Stimulated activated CD4-positive, alpha-beta T cell treated with anti-CD3 and anti-CD28 coated beads, Interleukin-12 subunit alpha, Interleukin-12 subunit beta, amount 100 ng/mL, for 4 hours (primary cell): ENCODE data around the gene EPB42.

Source experiments
- DNase-seq: peaks from one replicate; pipeline ENCODE4 v3.0.0-alpha.2; 2020

Gene EPB42

DNA sequence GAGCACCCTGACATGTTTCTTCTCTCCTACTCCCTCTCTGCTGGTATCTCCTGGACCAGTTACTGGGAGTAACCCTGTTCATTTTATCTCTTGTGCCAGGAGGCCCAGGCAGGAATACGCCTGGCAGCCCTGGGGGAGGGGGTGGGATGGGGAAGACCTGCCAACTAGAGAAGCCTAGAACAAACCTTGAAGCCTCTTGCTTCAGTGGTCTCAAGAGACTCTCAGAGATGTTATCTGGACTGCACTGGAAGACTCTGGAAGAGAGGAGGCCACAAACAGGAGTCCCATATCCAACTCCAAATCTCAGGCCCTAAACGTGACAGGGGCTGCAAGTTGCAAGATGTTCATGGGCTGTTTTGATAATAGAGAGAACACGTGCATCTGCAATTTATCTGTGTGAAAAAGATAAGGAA is at the start of gene EPB42:
EPB42 (minus strand) TSS at position 28 of the 413 bp plus-strand sequence. CDS start 193 bp downstream, outside the sequence.
- no peak for DNase-seq

DNA sequence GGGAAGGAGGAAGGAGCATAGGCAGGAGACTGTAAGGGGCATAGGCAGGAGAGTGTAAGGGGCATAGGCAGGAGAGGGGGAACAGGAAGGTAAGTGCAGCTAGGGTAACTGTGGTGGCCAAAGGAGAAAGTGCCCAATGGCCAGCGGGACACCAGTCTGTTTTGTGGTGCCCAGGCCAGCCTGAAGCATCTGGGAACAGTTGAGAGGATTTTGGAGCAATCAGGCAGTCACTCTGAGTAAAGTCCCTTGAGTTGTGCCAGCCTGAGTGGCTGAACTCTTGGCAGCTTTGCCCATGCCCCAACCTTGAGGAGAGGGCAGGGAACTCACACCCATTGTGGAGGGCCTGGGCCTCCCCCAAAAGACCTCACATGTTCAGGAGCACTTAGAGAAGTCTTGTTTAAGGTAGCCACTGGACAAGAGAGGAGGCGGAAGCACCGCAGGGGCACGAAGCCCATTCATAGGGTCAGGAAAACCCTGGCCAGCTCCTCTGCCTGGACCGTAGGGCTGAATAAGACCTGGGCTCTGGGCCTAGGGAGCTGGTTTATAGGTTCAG is 49.4 kb upstream of the EPB42 start:
- no peak for DNase-seq

DNA sequence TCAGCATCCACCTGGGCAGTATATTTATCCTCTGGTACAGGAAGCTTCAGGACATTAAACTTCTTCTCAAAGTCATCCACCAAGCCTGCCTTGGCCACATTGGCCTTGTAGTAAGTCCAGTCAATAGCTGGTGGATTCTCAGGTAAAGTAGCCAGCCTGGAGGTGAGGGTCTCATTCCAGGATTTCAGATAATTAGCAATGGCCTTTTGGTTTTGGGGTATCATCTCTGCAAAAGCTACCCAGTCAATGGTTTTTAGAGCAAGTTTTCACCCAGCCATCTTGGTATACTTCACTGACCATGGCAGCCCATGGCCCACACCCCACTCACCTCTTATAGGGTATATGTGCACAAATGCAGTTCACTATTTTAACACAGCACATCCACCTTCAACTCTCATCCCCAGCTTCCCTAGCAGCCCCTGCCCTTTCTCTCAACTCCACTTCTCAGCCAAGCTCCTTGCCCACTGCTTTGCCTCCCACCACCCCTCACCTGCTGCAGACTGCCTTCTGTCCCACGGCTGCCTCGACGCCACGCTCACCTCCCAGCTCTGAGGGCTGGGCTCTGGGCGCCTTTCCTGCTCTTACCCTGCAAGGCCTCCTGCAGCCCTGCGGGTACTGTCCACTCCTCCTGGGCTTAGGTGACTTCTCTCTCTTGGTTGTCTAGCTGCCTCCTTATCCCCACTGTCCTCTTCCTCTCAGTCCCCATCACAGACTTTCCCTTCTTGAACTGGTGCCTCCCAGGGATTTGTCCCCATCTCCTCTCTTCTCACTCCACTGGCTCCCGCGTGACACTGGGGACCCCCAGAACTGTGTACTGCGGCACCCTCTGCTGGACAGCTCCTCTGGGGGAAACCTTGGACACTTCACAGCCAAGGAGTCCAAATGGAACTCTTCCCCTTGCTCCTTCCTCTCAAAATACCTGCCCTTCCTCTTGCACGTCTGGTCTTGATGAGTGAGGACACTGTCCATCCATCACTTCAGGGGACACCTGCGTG is 47.6 kb upstream of the EPB42 start:
- no peak for DNase-seq

DNA sequence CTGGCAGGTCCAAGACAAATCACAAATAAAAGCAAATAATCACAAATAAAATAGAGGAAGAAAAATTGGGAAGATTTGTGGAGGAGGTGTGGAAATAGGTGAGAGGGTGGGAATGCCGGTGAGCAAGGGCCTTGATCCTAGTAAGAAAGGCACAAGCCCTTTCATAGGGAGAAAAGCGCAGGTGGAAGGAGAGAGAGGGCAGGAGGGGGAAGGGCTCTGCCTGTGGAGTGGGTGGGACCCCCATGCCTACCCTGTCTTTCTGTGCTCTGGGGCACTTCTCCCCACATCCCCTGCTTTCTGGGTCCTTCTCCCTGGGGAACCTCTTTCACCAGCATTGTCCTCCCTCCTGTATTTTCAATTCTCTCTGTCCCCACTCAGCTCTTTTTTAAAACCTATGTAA is 46.6 kb upstream of the EPB42 start:
- no peak for DNase-seq

DNA sequence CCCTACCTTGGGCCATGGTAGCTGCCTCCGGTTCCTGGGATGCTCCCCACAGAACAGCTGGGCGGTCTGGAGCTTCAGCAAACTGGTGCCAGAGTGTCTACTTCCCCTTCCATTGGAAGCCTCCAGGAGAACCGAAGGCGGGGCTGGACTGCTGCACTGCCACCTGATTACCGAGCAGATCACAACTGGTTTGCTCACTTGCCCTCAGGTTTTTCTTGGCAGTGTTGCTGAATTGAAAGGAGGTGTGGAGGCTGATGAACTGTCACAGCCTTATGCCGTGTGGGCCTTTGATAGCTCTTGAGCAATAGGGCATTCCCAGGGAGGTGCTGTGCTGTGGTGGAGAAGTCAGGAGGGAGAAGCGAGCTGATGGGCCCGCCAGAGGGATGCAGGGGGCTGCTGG is 46.0 kb upstream of the EPB42 start, which contains the start of gene TGM5:
TGM5 (minus strand) TSS at position 95 of the 400 bp plus-strand sequence; CDS start at position 16, 79 bp downstream.
- DNase-seq = no peak

DNA sequence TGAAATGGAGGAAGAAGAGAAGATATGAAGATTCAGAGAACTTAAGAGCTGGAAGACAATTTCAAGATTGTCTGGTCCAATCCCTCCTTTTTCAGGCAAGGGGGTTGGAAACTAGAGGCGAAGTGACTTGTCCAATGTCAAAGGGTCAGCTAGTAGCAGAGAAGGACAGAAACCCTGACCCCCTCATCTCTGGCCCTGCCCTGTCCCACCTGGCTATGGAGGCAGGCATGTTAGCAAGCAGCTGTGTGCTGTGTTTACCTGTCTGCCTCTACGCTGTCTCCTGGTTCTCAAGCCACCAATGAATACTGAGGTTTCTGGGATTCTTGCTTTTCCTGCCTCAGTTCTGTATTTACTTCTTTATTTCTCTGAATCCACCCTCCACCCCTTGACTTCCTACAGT is 45.6 kb upstream of the EPB42 start:
- no peak for DNase-seq

DNA sequence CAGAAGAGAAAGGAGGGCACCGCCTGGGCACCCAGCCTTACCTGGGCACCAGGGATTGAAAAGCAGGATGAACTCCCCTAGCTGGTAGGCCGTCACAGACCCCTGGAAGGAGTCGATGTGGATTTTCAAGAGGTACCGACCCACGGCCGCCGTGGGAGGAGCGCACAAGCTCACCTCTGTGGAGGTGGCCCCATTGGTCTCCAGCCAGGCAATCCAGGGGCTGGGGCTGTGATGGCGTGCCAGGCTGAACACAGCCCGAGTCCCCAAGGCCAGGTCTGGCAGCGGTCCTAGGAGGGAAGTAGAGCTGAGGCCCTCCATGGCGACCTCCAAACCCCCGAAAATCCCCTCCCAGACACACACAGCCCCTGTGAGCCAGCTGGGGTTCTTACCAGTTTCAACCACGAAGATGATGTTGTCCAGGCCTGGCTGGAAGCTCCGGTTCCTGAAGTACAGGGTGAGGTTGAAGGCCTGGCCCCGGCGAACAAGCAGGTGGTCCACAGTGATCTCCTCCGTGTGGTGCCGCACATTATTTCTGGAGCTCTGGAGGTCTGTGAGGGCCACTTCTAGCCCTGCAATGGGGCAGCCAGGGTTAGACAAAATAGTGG is 39.3 kb upstream of the EPB42 start:
- DNase-seq = no peak

DNA sequence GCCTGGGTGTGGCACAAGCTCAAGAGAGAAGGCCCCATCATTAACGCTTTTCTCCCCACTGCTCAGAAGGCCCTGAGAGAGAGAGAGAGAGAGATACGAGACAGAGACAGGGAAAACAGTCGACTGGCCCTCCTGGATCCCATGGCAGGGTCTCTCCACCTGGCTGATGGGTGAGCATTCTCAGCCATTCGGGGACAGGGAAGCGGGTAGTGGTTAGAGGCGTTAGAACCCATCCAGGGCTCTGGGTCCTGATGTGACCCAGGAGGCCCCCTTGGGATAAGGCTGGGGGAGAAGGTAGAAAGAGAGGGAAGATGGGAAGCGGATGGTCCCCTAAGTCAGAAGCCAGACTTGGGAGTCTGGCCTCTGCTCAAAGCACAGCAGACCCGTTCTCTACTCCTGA is 38.0 kb upstream of the EPB42 start:
- DNase-seq = no peak

DNA sequence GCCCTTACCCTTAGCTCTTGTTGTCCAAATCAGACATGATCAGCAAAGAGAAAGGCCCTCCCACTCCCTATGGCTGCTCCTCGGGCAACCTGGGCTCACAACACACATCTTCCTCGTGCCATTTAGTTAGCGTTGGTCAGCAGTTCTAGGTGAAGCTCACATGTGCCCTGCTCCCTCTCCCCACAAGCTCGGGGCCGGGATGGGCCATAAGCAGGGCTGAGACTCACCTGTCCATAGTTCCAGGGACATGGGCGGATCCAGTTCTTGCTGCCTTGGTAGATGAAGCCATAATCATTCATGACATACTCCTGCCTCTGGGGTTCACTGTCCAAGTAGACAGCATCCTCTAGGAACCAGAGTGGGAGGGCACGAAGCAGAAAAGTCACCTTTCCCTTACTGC is 35.5 kb upstream of the EPB42 start:
- DNase-seq = no peak

DNA sequence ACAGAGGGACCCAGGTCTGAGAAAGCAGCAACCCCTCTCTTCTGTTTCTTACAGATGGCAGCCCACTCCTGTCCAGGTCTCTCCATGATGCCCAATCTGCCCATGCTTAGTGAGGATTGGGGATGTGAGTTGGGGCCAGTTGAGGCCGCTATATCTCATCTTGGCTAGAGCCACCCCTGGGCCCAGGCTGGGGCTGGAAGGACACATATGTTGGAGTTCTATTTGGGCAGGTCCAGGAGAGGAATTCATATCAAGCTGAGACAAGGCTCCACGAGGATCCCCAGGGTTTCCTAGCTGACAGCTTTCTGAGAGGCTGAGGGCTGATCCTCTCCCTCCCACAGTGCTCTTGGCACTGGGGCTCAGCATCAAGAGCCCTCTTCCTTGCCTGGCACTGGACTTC is 34.6 kb upstream of the EPB42 start:
- DNase-seq = no peak

DNA sequence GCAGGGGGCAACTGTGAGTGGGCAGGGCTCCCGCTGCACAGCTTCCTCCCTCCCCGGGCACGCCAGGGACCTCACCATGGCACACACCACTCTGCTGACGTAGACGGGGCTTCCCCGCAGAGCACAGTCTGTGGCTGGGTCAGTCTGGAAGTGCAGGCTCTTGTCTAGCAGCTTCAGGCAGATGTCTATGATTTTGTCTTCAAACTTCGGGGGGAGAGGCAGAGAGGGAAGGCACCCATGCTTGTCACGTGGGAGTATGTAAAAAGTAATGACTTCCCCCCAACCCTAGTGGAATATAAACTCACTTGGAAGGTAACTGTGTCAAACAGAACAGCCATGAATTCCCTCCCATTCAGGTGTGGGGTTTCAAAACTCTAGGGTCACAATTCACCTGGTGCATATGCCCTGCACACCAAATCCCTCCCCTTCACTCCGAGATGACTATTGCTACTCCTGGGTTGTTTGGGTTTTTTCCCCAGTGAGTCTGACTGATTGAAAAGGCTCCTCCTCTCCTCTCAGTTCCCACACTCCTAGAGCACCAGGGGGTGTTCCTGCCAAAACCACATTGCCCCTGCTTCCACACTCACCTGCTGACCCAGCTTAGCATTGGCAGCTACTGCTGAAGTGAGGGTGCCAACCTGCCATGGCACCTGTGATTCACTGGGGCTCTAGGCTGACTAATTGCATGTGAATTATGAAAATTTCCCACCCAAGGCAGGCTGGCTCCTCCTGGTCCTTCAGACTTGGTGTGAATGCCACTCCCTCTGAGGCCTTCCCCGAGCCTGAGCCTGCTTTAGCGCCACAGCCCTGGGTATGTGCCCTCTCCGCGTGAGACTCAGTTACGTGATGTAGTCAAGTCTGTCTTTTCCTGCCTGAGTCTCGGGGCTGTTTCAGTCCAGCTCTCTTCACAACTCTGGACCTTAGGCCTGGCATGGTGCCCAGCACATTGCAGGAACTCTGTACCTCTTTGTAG is 32.9 kb upstream of the EPB42 start:
- DNase-seq = no peak

DNA sequence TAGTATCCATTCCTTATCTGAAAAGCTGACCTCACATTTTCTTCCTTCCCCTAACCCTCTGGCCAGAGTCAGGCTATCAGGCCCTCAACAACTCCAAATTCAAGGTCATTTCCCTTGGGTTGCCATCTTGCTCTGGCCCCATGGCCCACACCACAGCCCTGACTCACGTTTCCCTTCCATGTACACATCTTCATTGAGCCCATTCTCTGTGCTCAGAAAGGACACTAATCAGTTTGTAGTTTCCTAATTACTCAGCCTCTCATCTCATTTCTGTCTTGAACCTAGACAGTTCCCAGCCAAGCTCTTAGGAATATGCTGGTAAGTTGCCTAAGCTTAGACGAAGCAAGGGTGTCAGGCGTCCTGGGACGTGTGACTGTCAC is 31.0 kb upstream of the EPB42 start:
- DNase-seq = no peak

DNA sequence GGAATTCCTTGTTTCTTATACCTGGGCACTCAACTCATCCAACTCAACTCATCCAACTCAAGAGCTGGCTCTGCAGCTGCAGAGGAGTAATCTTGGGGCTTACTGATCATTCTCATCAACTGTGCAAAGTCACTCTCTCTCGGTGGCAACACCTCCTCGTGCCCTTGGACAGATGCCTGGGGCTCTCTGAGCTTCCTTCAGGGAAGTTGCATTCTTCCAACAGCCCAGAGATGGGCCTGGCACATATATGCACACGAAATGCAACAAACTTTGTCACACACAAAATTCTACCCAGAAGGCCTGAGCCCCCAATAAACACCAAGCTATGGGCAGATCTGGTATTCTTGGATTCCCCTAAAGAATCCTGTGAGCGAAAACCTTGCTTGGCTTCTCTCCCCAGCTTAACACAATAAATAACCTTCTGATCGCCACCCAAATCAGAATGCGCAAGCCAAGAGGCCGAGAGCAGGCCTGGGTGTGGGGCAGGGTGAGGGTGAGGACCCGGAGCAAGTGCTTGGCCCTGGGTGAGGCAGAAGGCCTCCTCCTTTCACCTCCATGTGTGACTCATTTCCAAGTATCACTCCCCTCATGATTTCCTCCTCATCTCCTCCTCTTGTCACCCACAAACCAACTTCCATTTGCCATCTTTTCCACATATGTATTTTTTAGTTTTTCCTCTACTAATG is 30.5 kb upstream of the EPB42 start:
- no peak for DNase-seq

DNA sequence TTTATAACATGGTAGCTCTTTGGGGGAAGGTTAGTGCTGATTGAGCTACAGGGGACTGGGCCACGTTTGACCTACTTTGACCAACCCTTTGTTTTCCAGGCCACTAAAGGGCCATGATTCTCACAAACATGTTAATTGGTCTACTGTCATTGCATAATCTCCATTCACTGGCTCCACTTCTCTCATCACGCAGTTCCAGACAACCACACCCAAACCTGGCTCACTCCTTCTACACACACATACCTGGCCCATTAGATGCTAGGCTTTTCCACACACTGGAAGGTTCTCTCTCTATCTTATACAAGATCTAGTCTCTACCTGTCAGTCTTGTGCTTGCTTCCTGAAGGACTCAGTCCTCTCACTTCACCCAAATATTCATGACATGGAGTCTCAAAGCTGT is 30.0 kb upstream of the EPB42 start:
- no peak for DNase-seq

DNA sequence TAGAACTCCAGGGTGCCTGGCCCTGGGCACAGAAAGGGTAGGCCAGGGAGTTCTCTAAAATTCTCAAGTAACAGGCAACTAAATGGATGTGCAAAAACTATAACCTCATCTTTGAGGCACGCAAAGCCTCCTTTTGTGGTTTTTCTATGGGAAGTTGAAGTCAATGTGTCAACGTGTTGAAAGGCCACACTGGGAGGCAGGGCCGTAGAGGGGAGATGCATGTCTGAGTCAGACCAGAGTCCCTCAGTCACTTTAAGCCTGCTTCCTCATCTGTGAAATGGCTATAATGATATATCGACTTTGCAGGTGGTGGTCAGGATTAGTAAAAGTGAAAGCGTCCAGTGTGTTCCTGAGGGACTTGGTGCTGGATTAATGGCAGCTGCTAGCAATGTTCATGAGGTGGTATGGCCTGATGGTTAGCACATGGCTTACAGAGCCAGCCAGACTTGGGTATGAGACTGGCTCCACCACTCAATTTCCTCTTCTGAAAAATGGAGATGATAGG is 28.9 kb upstream of the EPB42 start:
- DNase-seq = no peak

DNA sequence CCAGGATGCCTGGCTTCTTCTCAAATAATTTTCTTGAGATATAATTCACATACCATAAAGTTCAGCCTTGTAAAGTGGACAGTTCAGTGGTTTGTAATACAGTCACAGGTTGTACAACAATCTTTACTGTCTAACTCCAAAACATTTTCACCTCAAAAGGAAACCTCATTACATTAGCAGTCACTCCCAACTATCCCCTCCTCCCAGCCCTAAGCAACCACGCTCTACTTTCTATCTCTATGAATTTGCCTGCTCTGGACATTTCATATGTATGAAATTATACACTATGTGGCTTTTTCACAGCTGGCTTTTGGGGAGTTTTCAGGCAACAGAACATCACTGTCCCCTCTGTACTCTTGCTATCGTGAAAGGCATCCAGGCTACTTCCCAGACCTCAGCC is 28.4 kb upstream of the EPB42 start:
- DNase-seq = no peak

DNA sequence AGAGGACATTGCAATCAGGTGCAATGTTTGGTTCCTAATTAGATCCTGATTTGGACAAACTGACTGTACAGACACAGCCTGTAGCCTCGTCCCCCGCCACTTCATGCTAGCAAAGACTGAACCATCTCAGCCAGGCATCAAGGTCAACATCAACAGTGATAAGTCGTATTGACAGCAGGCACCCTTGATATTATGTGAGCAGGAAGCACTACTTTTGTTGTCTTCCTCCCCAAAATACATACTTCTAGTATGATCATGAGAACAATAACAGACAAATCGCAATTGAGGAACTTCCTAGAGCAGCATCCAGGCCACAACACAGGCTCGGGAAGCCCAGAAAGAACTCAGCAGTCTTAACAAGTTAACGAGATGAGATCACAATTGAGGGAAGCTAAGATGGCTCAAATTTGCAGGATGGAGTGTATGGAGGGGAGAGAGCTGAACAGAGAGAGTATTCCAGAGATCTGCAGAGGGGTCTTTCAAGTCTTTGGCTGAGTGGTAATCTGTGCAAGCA is 25.5 kb upstream of the EPB42 start:
- no peak for DNase-seq

DNA sequence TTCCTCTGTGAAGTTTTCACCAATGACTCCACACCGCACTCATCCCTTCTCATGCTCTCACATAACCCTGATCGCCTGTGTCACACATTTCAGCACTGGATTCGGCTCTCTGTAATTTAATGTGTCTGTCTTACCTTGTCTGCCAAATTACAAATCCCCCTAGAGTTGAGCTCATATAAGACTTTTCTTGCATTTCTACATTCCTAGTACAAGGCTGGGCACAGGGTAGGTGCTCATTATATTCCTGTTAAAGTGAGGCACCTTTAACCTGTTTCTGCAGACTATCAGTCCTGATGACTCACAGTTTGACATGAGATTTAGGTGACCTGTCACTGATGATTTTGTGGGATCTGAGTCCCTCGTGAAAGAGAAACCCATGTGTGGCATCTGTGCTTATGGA is 23.3 kb upstream of the EPB42 start:
- no peak for DNase-seq

DNA sequence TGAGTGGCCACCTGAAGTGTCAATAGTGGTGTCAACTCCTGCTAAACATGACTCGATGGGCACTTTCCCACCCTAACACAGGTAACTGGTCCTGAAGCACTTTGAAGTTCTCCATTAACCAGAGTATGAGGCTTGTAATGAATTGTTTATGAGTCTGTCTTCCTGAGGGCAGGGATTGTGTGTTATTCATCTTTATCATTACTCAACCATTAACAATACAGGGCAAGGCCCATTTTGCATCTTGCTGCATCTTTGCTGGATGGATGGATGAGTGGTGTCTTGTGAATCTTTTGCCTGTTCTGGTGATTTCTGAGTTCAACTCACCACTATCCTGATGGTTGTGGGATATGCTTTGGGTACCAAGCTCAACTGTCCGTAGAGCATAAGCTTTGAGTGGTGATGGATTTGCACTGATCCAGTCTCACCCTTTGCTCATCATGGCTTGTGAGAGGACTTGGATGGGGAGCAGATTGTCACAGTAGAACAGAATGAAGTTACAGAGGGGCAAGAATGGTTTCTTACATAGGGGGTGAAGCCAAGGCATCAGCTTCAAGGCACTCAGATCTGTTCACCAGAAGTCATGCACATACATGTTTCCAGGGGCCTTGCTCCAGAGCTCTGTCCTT is 22.3 kb upstream of the EPB42 start:
- DNase-seq = no peak

DNA sequence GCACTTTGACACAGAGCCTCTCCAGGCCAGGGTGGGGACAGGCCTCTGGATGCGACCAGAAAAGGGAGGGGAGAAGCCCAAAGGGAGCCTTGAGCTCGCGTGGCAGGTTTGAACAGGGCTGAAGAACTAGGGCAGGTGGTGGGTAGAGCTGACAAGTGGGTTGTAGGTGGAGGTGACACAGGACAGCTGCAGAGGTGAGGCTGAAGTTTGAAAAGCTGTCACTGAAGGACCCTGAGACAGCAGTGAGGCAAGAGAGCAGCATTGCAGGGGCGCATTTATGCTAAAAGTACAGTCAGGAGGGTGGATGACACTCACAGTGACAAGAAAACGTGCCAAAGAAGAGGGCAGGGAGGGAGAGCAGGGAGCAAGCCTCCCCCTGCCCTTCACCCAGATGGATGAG is 21.8 kb upstream of the EPB42 start:
- DNase-seq = no peak

DNA sequence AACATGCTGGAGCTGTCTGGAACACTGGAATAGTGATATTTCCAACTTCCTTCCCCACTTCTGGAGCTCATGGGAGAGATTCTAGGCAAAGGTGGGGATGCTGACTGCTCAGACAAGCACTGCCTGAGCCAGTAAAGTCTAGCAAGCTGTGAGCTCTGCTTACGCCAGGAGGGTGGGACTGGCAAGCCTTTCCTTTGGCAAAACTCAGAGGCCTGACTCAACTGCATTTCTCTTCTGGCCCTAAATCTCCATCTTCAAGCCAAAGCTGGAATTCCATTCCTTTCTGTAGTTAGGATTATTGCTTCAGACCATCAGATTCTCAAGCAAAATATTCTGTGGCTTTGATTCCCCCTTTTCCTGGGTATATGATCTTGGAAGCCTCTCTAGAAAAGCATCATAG is 20.3 kb upstream of the EPB42 start:
- no peak for DNase-seq
